Mesenchymal stem cell (in vitro differentiated cells and primary cell): ENCODE measurements around the gene PFKFB4.

Experiments used
- DNase-seq: peaks from one replicate; pipeline ENCODE4 v3.0.0-alpha.2; 2013
- H2AFZ ChIP-seq: one replicate; pipeline ENCODE4 v1.6.1; 2013; ENCODE audit warnings: low read depth, mild to moderate bottlenecking, control low read depth, inconsistent platforms, low read length, moderate library complexity
- H2AK5ac ChIP-seq: 2 replicates; pipeline ENCODE4 v1.6.1; 2013; ENCODE audit warnings: low read length, moderate library complexity, mild to moderate bottlenecking, inconsistent platforms; ENCODE audit not compliant: severe bottlenecking
- H2BK120ac ChIP-seq: one replicate; pipeline ENCODE4 v1.6.1; 2013; ENCODE audit warnings: low read depth, mild to moderate bottlenecking, inconsistent platforms, low read length, moderate library complexity
- H2BK12ac ChIP-seq, 2 experiments: one replicate each; pipeline ENCODE4 v1.6.1; 2013; ENCODE audit warnings: inconsistent platforms in 2 of 2, low read length in 2 of 2, mild to moderate bottlenecking in 2 of 2, moderate library complexity in 2 of 2, control low read depth in 1 of 2
- H2BK15ac ChIP-seq: one replicate; pipeline ENCODE4 v1.6.1; 2013; ENCODE audit warnings: mild to moderate bottlenecking, low read depth, inconsistent platforms; ENCODE audit not compliant: poor library complexity, severe bottlenecking
- H2BK5ac ChIP-seq: 2 replicates; pipeline ENCODE4 v1.6.1; 2013; ENCODE audit warnings: low read depth, mild to moderate bottlenecking, low read length, control low read depth, inconsistent platforms; ENCODE audit not compliant: poor library complexity, severe bottlenecking
- H3K14ac ChIP-seq, 2 experiments: one replicate each; pipeline ENCODE4 v1.6.1; 2013; ENCODE audit warnings: inconsistent platforms in 2 of 2, low read length in 2 of 2, control low read depth in 1 of 2, mild to moderate bottlenecking in 1 of 2, moderate library complexity in 1 of 2
- H3K18ac ChIP-seq, 2 experiments: one replicate each; pipeline ENCODE4 v1.6.1; 2013; ENCODE audit warnings: inconsistent platforms in 2 of 2, low read length in 2 of 2, control low read depth in 1 of 2, low read depth in 1 of 2, mild to moderate bottlenecking in 1 of 2
- H3K23ac ChIP-seq, 2 experiments: one replicate each; pipeline ENCODE4 v1.6.1; 2013; ENCODE audit warnings: inconsistent platforms in 2 of 2, low read length in 2 of 2, mild to moderate bottlenecking in 2 of 2, moderate library complexity in 2 of 2, control low read depth in 1 of 2
- H3K27ac ChIP-seq: 2 replicates; pipeline ENCODE4 v1.5.1; 2013; ENCODE audit warnings: mild to moderate bottlenecking, moderate library complexity, low read length, control low read depth, inconsistent platforms; ENCODE audit not compliant: poor library complexity, severe bottlenecking
- H3K27me3 ChIP-seq, 2 experiments: 2 replicates each; pipeline versions ENCODE4 v1.6.1 to v1.7.0; 2013; ENCODE audit warnings: low read length in 2 of 2, mild to moderate bottlenecking in 2 of 2, moderate library complexity in 2 of 2, control low read depth in 1 of 2, inconsistent platforms in 1 of 2; ENCODE audit not compliant: control insufficient read depth in 1 of 2, insufficient read depth in 1 of 2
- H3K36me3 ChIP-seq, 2 experiments: 2 replicates each; pipeline versions ENCODE4 v1.6.1 to v1.7.0; 2013; ENCODE audit warnings: low read length in 2 of 2, control low read depth in 1 of 2, inconsistent platforms in 1 of 2, low read depth in 1 of 2, mild to moderate bottlenecking in 1 of 2; ENCODE audit not compliant: insufficient read depth in 2 of 2, control insufficient read depth in 1 of 2
- H3K4ac ChIP-seq, 2 experiments: one replicate each; pipeline ENCODE4 v1.6.1; 2013; ENCODE audit warnings: inconsistent platforms in 2 of 2, low read length in 2 of 2, mild to moderate bottlenecking in 2 of 2, moderate library complexity in 2 of 2, control low read depth in 1 of 2, low read depth in 1 of 2
- H3K4me1 ChIP-seq: 2 replicates; pipeline ENCODE4 v1.6.1; 2013; ENCODE audit warnings: low read depth, low read length, control low read depth; ENCODE audit not compliant: control insufficient read depth, insufficient read depth
- H3K4me2 ChIP-seq: 2 replicates; pipeline ENCODE4 v1.6.1; 2013; ENCODE audit warnings: low read length, mild to moderate bottlenecking, inconsistent platforms; ENCODE audit not compliant: poor library complexity, severe bottlenecking
- H3K4me3 ChIP-seq, 2 experiments: 2 replicates each; pipeline versions ENCODE4 v1.5.1 to v1.7.0; 2013; ENCODE audit warnings: low read length in 2 of 2, mild to moderate bottlenecking in 2 of 2, control low read depth in 1 of 2, low read depth in 1 of 2; ENCODE audit not compliant: insufficient read depth in 1 of 2
- H3K79me1 ChIP-seq: replicated peaks from 2 replicates; pipeline ENCODE4 v1.6.1; 2013; ENCODE audit warnings: mild to moderate bottlenecking, control low read depth, low read length, inconsistent platforms; ENCODE audit not compliant: poor library complexity, severe bottlenecking
- H3K9ac ChIP-seq: 2 replicates; pipeline ENCODE4 v1.7.0; 2013; ENCODE audit warnings: mild to moderate bottlenecking, low read length, moderate library complexity
- H3K9me3 ChIP-seq: 2 replicates; pipeline ENCODE4 v1.7.0; 2013; ENCODE audit warnings: mild to moderate bottlenecking, low read length; ENCODE audit not compliant: control insufficient read depth
- H4K8ac ChIP-seq: one replicate; pipeline ENCODE4 v1.6.1; 2013; ENCODE audit warnings: inconsistent platforms, mild to moderate bottlenecking, low read length, moderate library complexity
- H4K91ac ChIP-seq: one replicate; pipeline ENCODE4 v1.6.1; 2013; ENCODE audit warnings: mild to moderate bottlenecking, low read length, inconsistent platforms
- WGBS: methylation state at CpG from one replicate; pipeline ENCODE4 v1.1.7; 2013; ENCODE audit warnings: mixed read lengths; 5-methylcytosine and 5-hydroxymethylcytosine counted together

PFKFB4 gene

GRCh38 chr3:48594417-48595049 is 37.9 kb upstream of the PFKFB4 start:
- peak overlapping the region; percentile 75 for H3K9ac ChIP-seq
- peak overlapping the region; percentile 8 for H4K91ac ChIP-seq
- H2BK12ac ChIP-seq: peak overlapping the region; percentile 35 to 78
- peak overlapping the region; percentile 59 to 73 for H3K4me3 ChIP-seq
- H3K4me1 ChIP-seq: peaks cover 93% of the 10 kb centered on the region
- WGBS: 44% methylated on average over 36 of the region's 39 CpGs
- H2AK5ac ChIP-seq: peak overlapping the region; percentile 58
- H2BK15ac ChIP-seq: peak overlapping the region; percentile 4
- no peaks in the 10 kb centered on the region for H3K9me3 ChIP-seq
- H3K27me3 ChIP-seq: no peaks in the 10 kb centered on the region
- H4K8ac ChIP-seq: peak overlapping the region; percentile 49
- H3K36me3 ChIP-seq: peaks cover 13 to 62% of the 10 kb centered on the region in 2 experiments
- peak overlapping the region; percentile 37 to 82 for H3K4ac ChIP-seq
- peak overlapping the region; percentile 81 for H3K4me2 ChIP-seq
- H3K23ac ChIP-seq: no peak overlapping the region
- H3K79me1 ChIP-seq: no peaks in the 10 kb centered on the region
- H2BK120ac ChIP-seq: peak overlapping the region; percentile 78
- H3K18ac ChIP-seq: peak overlapping the region; percentile 11 to 94
- DNase-seq: peak; percentile 43
- peak overlapping the region in 1 of 2 experiments; percentile 80 for H3K14ac ChIP-seq
- H2AFZ ChIP-seq: no peak overlapping the region
- H2BK5ac ChIP-seq: peak overlapping the region; percentile 33
- peak overlapping the region; percentile 65 for H3K27ac ChIP-seq

GRCh38 chr3:48593337-48593736 is 36.7 kb upstream of the PFKFB4 start:
- H2BK120ac ChIP-seq: no peak overlapping the region
- H3K9me3 ChIP-seq: no peaks in the 10 kb centered on the region
- no peak overlapping the region for H2AK5ac ChIP-seq
- H3K4me1 ChIP-seq: peaks cover 92% of the 10 kb centered on the region
- peak overlapping the region in 1 of 2 experiments; percentile 11 for H3K4me3 ChIP-seq
- H3K27me3 ChIP-seq: no peaks in the 10 kb centered on the region
- peak overlapping the region in 1 of 2 experiments; percentile 61 for H2BK12ac ChIP-seq
- WGBS: 96% methylated on average over 9 of the region's 9 CpGs
- H4K8ac ChIP-seq: no peak overlapping the region
- H3K14ac ChIP-seq: peak overlapping the region in 1 of 2 experiments; percentile 85
- no peak overlapping the region for H3K23ac ChIP-seq
- H3K4ac ChIP-seq: no peak overlapping the region
- no peak for DNase-seq
- H3K36me3 ChIP-seq: peaks cover 6 to 66% of the 10 kb centered on the region in 2 experiments
- peaks cover 8% of the 10 kb centered on the region for H3K79me1 ChIP-seq
- H2AFZ ChIP-seq: no peak overlapping the region
- no peak overlapping the region for H4K91ac ChIP-seq
- H3K4me2 ChIP-seq: peak overlapping the region; percentile 81
- no peak overlapping the region for H2BK15ac ChIP-seq
- H3K9ac ChIP-seq: no peak overlapping the region
- no peak overlapping the region for H2BK5ac ChIP-seq
- H3K18ac ChIP-seq: no peak overlapping the region
- H3K27ac ChIP-seq: no peak overlapping the region

GRCh38 chr3:48592519-48593087 is 36.0 kb upstream of the PFKFB4 start:
- DNase-seq: peak; percentile 31

GRCh38 chr3:48591886-48592518 is 35.4 kb upstream of the PFKFB4 start:
- peaks cover 83% of the 10 kb centered on the region for H3K4me1 ChIP-seq
- no peak overlapping the region for H2BK12ac ChIP-seq
- no peak overlapping the region for H2BK15ac ChIP-seq
- H2AFZ ChIP-seq: no peak overlapping the region
- H3K36me3 ChIP-seq: peaks cover 0 to 71% of the 10 kb centered on the region in 2 experiments
- H3K79me1 ChIP-seq: peaks cover 16% of the 10 kb centered on the region
- H2BK5ac ChIP-seq: no peak overlapping the region
- H3K27ac ChIP-seq: no peak overlapping the region
- no peak overlapping the region for H3K14ac ChIP-seq
- no peak overlapping the region for H3K4me2 ChIP-seq
- DNase-seq: no peak
- no peak overlapping the region for H3K18ac ChIP-seq
- no peak overlapping the region for H2AK5ac ChIP-seq
- H3K27me3 ChIP-seq: no peaks in the 10 kb centered on the region
- WGBS: 95% methylated on average over 20 of the region's 22 CpGs
- no peaks in the 10 kb centered on the region for H3K9me3 ChIP-seq
- H3K4ac ChIP-seq: no peak overlapping the region
- H3K9ac ChIP-seq: no peak overlapping the region
- no peak overlapping the region for H4K8ac ChIP-seq
- no peak overlapping the region for H2BK120ac ChIP-seq
- H3K23ac ChIP-seq: no peak overlapping the region
- H3K4me3 ChIP-seq: no peak overlapping the region
- H4K91ac ChIP-seq: no peak overlapping the region

More at GRCh38 chr3:48592519-48593087, 36.0 kb upstream of the PFKFB4 start:
- Histone ChIP-seq H3K27me3 (no peaks in the 10 kb centered on the region), H3K79me1 (peaks cover 12% of the 10 kb centered on the region), H4K8ac (no peak overlapping the region), H2AFZ (no peak overlapping the region), H3K9ac (no peak overlapping the region), H3K27ac (no peak overlapping the region), H3K23ac (no peak overlapping the region), H3K9me3 (no peaks in the 10 kb centered on the region), H3K18ac (no peak overlapping the region), H3K4me1 (peaks cover 86% of the 10 kb centered on the region), H2AK5ac (no peak overlapping the region), H3K4me2 (peak overlapping the region; percentile 81), H2BK120ac (no peak overlapping the region), H4K91ac (no peak overlapping the region), H2BK15ac (no peak overlapping the region), H2BK5ac (no peak overlapping the region), H3K14ac (no peak overlapping the region), H3K4ac (no peak overlapping the region), H3K4me3 (no peak overlapping the region), H2BK12ac (no peak overlapping the region), H3K36me3 (peaks cover 3 to 71% of the 10 kb centered on the region in 2 experiments)
- WGBS: 90% methylated on average over 21 of the region's 21 CpGs
